ENCODE results near the gene EHBP1. TPM values are rescaled to one million over a fixed set of nuclear protein-coding genes. Genes with fewer than 3 reads are reported as not detected.

The EHBP1 gene
- total RNA-seq, 1 donor from 2014 or later: 25.6 TPM

DNA sequence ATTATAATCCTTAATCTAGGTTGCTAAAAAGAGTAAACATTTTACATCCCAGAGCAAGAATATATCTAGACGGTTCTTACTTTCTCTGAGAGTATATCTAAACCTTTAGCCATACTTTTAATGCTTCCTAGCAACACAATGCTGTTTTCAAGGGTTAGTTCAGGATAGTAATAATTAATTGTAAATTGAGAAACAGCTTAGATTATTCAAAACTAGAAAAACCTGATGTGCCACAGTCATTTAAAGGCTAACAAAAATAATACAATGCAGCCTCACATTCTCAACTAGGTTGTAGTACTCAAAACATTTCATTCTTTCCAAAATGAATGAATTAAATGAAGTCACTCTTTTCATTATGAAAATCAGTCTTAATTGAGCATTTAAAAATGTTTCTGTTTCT lies 241.9 kb downstream of the EHBP1 start:
- DNase-seq (ENCODE audit: low spot score): no peak

DNA sequence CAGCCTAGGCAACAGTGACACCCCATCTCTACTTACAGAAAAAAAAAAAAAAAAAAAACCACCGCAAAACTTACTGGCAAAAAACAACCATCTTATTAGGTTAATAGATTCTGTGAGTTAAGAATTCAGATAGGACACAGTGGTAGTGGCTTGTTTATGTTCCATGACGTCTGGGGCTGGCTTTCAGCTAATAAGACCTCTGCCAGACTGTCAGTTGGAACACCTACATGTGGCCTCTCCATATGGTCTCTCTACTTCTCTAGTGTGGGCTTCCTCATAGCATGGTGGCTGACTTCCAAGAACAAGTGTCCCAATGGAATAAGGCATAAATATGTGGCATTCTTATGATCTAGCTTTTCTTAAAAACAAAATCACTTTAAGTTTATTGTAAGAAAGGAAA lies 251.1 kb downstream of the EHBP1 start:
- Mint-ChIP-seq H3K4me3 (ENCODE audit: low read depth) (no peak overlapping the region), H3K4me1 (ENCODE audit: low read depth) (no peaks in the 10 kb centered on the region), H3K9me3 (no peaks in the 10 kb centered on the region), H3K36me3 (ENCODE audit: low read depth) (no peaks in the 10 kb centered on the region), H3K27me3 (ENCODE audit: low read depth) (no peaks in the 10 kb centered on the region), H3K27ac (no peak overlapping the region)
- no peak for DNase-seq (ENCODE audit: low spot score)
- intact Hi-C loops (cut with micrococcal nuclease): no loop called here

More for the DNA sequence above, 241.9 kb downstream of the EHBP1 start:
- Mint-ChIP-seq H3K4me3 (ENCODE audit: low read depth) (no peak overlapping the region), H3K9me3 (no peaks in the 10 kb centered on the region), H3K27ac (no peak overlapping the region), H3K27me3 (ENCODE audit: low read depth) (no peaks in the 10 kb centered on the region), H3K4me1 (ENCODE audit: low read depth) (no peaks in the 10 kb centered on the region), H3K36me3 (ENCODE audit: low read depth) (no peaks in the 10 kb centered on the region)
- intact Hi-C loops (cut with micrococcal nuclease): no loop called here

DNA sequence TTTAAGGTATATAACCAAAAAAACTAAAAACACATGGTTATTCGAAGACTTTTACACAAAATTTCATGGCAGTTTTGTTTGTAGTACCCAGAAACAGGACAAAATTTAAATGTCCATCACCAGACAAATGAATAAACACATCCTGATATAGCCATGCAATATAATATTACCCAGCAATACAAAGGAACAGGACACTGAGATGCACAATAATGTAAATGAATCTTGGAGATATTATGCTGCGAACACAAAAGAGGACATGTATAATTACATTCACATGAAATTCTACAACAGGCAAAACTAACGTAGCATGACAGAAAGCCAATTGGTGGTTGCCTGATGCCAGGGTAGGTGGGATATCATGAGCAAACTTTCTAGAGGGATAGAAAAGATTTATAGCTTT lies 252.7 kb downstream of the EHBP1 start:
- no peaks in the 10 kb centered on the region for H3K9me3 Mint-ChIP-seq
- no peak overlapping the region for H3K27ac Mint-ChIP-seq
- H3K36me3 Mint-ChIP-seq (ENCODE audit: low read depth): no peaks in the 10 kb centered on the region
- no peak overlapping the region for H3K4me3 Mint-ChIP-seq (ENCODE audit: low read depth)
- H3K27me3 Mint-ChIP-seq (ENCODE audit: low read depth): no peaks in the 10 kb centered on the region
- H3K4me1 Mint-ChIP-seq (ENCODE audit: low read depth): no peaks in the 10 kb centered on the region
- DNase-seq (ENCODE audit: low spot score): no peak
- intact Hi-C loops (cut with micrococcal nuclease): no loop called here

DNA sequence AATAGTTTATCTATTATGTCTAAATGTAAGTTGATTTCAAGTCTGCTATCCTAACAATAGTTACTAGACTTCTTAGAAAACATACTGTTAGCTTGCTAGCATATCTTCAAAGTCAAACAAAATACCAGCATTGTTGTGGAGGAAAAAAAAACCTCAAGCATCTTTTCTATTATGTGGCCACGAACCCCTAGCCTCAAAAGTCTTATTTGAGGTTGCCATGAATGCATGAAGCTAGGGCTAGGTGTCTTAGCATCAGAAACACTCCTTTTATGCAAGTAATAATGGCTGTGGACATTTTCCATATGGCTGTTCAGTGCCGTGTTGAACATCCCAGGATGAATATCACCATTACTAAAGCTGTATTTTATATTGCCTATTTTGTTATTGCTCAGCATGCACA lies 258.5 kb downstream of the EHBP1 start:
- no peaks in the 10 kb centered on the region for H3K9me3 Mint-ChIP-seq
- H3K4me1 Mint-ChIP-seq (ENCODE audit: low read depth): peaks cover 3% of the 10 kb centered on the region
- DNase-seq (ENCODE audit: low spot score): no peak
- no peaks in the 10 kb centered on the region for H3K36me3 Mint-ChIP-seq (ENCODE audit: low read depth)
- no peaks in the 10 kb centered on the region for H3K27me3 Mint-ChIP-seq (ENCODE audit: low read depth)
- H3K4me3 Mint-ChIP-seq (ENCODE audit: low read depth): no peak overlapping the region
- intact Hi-C loops (cut with micrococcal nuclease): no loop called here
- no peak overlapping the region for H3K27ac Mint-ChIP-seq

DNA sequence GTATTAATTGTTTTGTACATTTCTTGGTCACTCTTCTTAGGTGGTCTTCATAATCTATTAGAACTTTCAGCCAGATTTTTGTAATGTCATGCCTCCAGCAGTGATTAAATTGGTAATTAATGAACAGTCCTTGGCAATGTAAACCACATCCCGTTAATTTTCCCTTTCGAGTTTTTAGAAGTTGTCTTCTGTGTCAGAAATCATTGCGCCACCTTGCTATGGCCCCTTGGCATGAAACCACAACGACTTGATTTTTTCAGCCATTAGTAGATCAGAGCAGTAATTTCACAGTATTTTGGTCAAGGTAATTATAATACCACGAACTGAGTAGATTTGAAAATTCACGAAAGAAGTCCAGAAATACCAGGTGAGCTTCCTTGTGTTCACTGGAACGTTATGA lies 259.2 kb downstream of the EHBP1 start:
- Mint-ChIP-seq H3K27me3 (ENCODE audit: low read depth) (no peaks in the 10 kb centered on the region), H3K27ac (no peak overlapping the region), H3K36me3 (ENCODE audit: low read depth) (no peaks in the 10 kb centered on the region), H3K4me3 (ENCODE audit: low read depth) (no peak overlapping the region), H3K9me3 (no peaks in the 10 kb centered on the region), H3K4me1 (ENCODE audit: low read depth) (peaks cover 3% of the 10 kb centered on the region)
- intact Hi-C loops (cut with micrococcal nuclease): no loop called here
- no peak for DNase-seq (ENCODE audit: low spot score)

DNA sequence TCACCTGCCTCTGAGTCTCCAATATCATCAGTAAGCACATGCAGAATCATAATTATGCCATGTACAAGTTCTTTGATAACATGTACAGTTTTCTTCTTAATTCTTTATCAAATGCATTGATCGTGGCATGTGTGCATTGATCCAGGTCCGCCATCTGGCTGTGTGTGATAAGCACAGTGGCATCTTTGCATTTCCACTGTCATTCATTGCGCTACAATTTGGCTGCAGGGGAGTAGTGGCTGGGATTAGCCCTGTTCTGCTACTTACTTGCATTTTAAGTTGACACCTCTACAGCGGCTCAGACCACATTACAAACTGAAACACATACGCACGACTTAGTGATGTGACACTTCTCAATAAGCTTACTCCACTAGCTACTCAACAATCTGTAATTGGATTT lies 261.5 kb downstream of the EHBP1 start:
- Mint-ChIP-seq H3K9me3 (no peaks in the 10 kb centered on the region), H3K4me3 (ENCODE audit: low read depth) (no peak overlapping the region), H3K27ac (no peak overlapping the region), H3K36me3 (ENCODE audit: low read depth) (no peaks in the 10 kb centered on the region), H3K4me1 (ENCODE audit: low read depth) (peaks cover 3% of the 10 kb centered on the region), H3K27me3 (ENCODE audit: low read depth) (no peaks in the 10 kb centered on the region)
- intact Hi-C loops (cut with micrococcal nuclease): no loop called here
- DNase-seq (ENCODE audit: low spot score): no peak

DNA sequence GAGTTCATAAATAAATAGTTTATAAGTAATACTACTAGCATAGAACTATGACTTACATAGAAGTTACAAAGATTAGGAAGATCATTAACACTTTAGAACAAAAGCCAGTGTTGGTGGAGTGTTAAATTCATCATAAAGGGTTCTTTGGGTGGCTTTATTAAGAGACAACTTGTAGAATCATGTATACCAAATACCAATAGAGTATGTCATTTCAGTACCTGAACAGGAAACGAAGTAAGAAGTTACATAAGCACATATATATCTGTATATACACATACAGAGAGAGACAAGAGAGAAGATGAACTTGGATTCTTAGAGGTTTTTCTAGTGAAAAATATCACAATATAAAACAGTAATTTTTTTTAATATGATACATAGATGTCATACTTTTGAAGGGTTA lies 262.7 kb downstream of the EHBP1 start:
- Mint-ChIP-seq H3K27ac (no peak overlapping the region), H3K9me3 (no peaks in the 10 kb centered on the region), H3K36me3 (ENCODE audit: low read depth) (no peaks in the 10 kb centered on the region), H3K4me3 (ENCODE audit: low read depth) (no peak overlapping the region), H3K4me1 (ENCODE audit: low read depth) (peaks cover 3% of the 10 kb centered on the region), H3K27me3 (ENCODE audit: low read depth) (no peaks in the 10 kb centered on the region)
- intact Hi-C loops (cut with micrococcal nuclease): no loop called here
- DNase-seq (ENCODE audit: low spot score): no peak

DNA sequence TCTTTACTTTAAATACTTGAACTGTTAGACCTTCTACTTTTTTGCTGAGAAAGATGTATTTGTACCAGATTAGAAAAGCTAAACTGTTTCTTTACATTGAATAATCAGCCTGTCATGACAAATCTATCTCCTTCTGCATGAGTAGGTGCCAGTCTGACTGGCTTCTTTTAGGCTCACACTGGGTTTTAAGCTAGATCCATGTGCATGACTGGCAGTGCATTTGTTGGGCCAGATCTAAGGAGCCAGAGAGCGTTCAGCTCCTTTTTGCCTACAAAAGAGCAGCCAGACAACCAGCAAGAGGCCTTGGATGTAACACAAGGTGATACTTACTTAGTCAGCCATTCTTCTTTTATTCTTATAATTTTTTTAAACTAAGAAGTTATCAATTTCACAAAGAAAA lies 263.2 kb downstream of the EHBP1 start:
- H3K4me1 Mint-ChIP-seq (ENCODE audit: low read depth): peaks cover 3% of the 10 kb centered on the region
- H3K4me3 Mint-ChIP-seq (ENCODE audit: low read depth): no peak overlapping the region
- no peak overlapping the region for H3K27ac Mint-ChIP-seq
- intact Hi-C loops (cut with micrococcal nuclease): no loop called here
- H3K36me3 Mint-ChIP-seq (ENCODE audit: low read depth): no peaks in the 10 kb centered on the region
- no peaks in the 10 kb centered on the region for H3K27me3 Mint-ChIP-seq (ENCODE audit: low read depth)
- H3K9me3 Mint-ChIP-seq: no peaks in the 10 kb centered on the region
- DNase-seq (ENCODE audit: low spot score): no peak

DNA sequence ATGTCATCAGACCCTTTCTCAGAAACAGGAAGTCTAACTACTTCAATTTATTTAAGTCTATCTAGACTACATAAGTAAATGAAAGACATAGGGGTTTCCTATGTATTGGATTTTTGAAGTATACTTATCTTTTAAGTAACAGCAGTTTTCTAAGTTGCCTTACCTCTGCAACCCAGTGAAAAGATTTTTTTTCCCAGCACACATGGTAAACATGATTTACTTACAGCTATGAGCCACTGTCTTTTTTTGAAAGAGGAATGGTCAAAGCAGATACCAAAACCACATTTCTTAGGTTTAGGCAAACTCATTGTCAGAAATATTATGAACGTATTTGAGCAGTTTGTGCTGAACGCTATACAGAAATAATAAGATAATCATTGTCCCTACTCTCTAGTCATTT lies 266.4 kb downstream of the EHBP1 start:
- Mint-ChIP-seq H3K4me3 (ENCODE audit: low read depth) (no peak overlapping the region), H3K4me1 (ENCODE audit: low read depth) (peaks cover 3% of the 10 kb centered on the region), H3K36me3 (ENCODE audit: low read depth) (no peaks in the 10 kb centered on the region), H3K9me3 (no peaks in the 10 kb centered on the region), H3K27me3 (ENCODE audit: low read depth) (no peaks in the 10 kb centered on the region), H3K27ac (no peak overlapping the region)
- DNase-seq (ENCODE audit: low spot score): no peak
- intact Hi-C loops (cut with micrococcal nuclease): no loop called here

DNA sequence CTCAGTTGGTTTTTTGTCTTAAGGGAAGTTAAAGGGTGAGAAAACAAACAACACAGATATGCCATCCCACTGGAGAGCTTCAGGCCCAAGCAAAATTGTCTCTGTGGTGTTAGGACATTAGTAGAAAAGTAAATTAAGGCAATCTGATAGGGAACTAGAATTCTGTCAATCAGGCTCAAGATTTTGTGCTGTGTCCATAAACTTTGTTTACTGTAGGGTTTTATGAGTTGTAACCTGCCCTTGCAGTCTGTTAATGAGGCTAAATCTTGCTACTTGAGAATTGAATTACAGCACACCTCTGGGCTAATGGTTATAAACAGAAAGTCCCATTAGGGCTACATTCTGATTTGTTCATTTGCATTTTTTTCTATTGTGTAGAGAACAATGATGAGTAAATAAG lies 267.1 kb downstream of the EHBP1 start:
- Mint-ChIP-seq H3K27me3 (ENCODE audit: low read depth) (no peaks in the 10 kb centered on the region), H3K4me3 (ENCODE audit: low read depth) (no peak overlapping the region), H3K36me3 (ENCODE audit: low read depth) (no peaks in the 10 kb centered on the region), H3K9me3 (no peaks in the 10 kb centered on the region), H3K27ac (no peak overlapping the region), H3K4me1 (ENCODE audit: low read depth) (peaks cover 3% of the 10 kb centered on the region)
- DNase-seq (ENCODE audit: low spot score): no peak
- intact Hi-C loops (cut with micrococcal nuclease): no loop called here

DNA sequence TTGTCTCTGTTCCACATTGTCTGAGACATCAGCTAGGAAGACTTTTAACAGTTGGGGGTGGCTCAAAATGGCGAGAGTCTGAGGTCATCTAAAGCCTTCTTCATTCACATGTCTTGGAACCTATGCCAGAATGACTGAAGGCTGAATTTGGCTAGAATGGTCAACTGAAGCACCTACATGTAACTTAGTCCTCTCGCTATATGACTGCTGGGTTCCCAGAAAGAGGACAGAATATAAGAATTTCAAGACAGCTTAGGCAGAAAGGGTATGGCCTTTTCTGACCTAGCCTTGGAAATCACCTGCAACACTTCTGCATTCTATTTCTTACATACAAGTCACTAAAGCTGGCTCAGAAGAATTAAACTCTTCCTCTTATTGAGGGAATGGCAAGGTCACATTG lies 269.5 kb downstream of the EHBP1 start:
- H3K4me1 Mint-ChIP-seq (ENCODE audit: low read depth): no peaks in the 10 kb centered on the region
- intact Hi-C loops (cut with micrococcal nuclease): no loop called here
- no peak overlapping the region for H3K4me3 Mint-ChIP-seq (ENCODE audit: low read depth)
- no peaks in the 10 kb centered on the region for H3K36me3 Mint-ChIP-seq (ENCODE audit: low read depth)
- no peaks in the 10 kb centered on the region for H3K9me3 Mint-ChIP-seq
- no peak overlapping the region for H3K27ac Mint-ChIP-seq
- no peak for DNase-seq (ENCODE audit: low spot score)
- H3K27me3 Mint-ChIP-seq (ENCODE audit: low read depth): no peaks in the 10 kb centered on the region

DNA sequence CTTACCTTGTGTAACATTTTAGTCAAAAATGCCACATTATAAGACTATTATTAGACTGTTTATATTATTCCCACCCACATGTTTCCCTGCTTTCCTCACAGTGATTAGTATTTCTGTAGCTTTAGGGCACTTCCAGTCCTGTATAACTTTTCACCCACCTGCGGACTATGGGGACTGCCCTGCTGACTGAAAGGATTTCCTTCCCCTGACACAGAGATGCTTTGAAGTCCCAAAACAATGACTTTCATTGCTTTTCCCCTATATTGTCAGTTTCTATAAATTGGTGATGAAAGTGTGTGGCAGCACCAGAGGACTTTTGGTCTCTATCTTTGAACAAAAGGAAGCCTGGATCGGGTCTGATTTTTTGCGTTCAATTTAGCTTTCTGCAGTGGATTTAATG lies 286.1 kb downstream of the EHBP1 start:
- no peaks in the 10 kb centered on the region for H3K9me3 Mint-ChIP-seq
- no peak overlapping the region for H3K4me3 Mint-ChIP-seq (ENCODE audit: low read depth)
- no peaks in the 10 kb centered on the region for H3K27me3 Mint-ChIP-seq (ENCODE audit: low read depth)
- no peaks in the 10 kb centered on the region for H3K36me3 Mint-ChIP-seq (ENCODE audit: low read depth)
- no peaks in the 10 kb centered on the region for H3K4me1 Mint-ChIP-seq (ENCODE audit: low read depth)
- intact Hi-C loops (cut with micrococcal nuclease): no loop called here
- no peak for DNase-seq (ENCODE audit: low spot score)
- H3K27ac Mint-ChIP-seq: no peak overlapping the region

DNA sequence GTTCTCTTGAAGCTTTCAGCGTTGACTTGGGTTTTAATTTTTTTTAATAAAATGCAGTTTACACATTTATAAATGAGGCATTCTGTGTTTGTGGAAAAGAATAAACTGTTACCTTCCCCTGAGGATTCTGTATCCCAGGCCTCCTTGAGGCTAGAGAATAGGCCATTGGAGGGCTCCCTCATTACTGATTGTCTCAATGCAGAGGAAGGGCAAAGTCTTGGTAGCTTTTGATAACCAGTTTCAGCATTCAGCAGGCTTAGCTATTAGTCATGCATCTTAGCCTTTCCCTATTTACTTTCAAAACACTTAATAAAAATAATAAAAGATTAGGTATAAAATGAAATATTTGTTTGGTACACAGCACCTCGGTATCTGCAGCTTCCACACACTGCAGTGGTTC lies 287.0 kb downstream of the EHBP1 start:
- Mint-ChIP-seq H3K27ac (no peak overlapping the region), H3K27me3 (ENCODE audit: low read depth) (no peaks in the 10 kb centered on the region), H3K4me3 (ENCODE audit: low read depth) (no peak overlapping the region), H3K4me1 (ENCODE audit: low read depth) (no peaks in the 10 kb centered on the region), H3K9me3 (no peaks in the 10 kb centered on the region), H3K36me3 (ENCODE audit: low read depth) (no peaks in the 10 kb centered on the region)
- DNase-seq (ENCODE audit: low spot score): no peak
- intact Hi-C loops (cut with micrococcal nuclease): no loop called here

DNA sequence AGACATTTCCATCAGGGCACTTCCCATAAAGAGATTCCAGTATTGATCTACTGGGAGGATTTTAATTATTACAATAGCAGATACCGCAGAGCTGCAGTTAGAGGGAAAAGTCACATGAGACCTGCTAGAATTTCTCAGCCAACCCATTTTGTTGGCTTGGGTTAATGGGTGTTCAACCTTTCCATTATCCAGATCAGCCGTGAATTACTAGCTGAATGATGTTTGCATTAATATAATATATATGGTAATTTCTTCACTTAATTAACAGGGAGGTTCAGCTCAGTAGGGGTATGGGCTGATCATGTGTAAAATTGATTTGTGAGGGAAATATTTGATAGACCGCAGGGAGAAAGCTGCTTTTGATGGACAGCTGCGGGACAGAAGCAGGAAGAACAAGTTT lies 288.7 kb downstream of the EHBP1 start:
- Mint-ChIP-seq H3K36me3 (ENCODE audit: low read depth) (no peaks in the 10 kb centered on the region), H3K27ac (no peak overlapping the region), H3K4me3 (ENCODE audit: low read depth) (no peak overlapping the region), H3K4me1 (ENCODE audit: low read depth) (no peaks in the 10 kb centered on the region), H3K27me3 (ENCODE audit: low read depth) (no peaks in the 10 kb centered on the region), H3K9me3 (no peaks in the 10 kb centered on the region)
- intact Hi-C loops (cut with micrococcal nuclease): no loop called here
- DNase-seq (ENCODE audit: low spot score): no peak

Data from activated T-helper 2 cell treated with anti-CD3 and anti-CD28 coated beads, Interferon-gamma antibody, Interleukin-2, Interleukin-4, amounts not matched to agents 10 μg/mL and 5 μg/mL and 100 μg/mL, durations not matched to agents 14 hours and 24 hours and 36 hours (primary cell).